GM18870 (cell line): ENCODE data around the gene CALHM2.

Source experiments
- ATAC-seq: cut with Tn5 transposase; IDR thresholded peaks from one replicate; pipeline ENCODE4 v1.9.1; 2021; ENCODE audit warnings: moderate library complexity; ENCODE audit not compliant: unreplicated experiment

Gene CALHM2

DNA sequence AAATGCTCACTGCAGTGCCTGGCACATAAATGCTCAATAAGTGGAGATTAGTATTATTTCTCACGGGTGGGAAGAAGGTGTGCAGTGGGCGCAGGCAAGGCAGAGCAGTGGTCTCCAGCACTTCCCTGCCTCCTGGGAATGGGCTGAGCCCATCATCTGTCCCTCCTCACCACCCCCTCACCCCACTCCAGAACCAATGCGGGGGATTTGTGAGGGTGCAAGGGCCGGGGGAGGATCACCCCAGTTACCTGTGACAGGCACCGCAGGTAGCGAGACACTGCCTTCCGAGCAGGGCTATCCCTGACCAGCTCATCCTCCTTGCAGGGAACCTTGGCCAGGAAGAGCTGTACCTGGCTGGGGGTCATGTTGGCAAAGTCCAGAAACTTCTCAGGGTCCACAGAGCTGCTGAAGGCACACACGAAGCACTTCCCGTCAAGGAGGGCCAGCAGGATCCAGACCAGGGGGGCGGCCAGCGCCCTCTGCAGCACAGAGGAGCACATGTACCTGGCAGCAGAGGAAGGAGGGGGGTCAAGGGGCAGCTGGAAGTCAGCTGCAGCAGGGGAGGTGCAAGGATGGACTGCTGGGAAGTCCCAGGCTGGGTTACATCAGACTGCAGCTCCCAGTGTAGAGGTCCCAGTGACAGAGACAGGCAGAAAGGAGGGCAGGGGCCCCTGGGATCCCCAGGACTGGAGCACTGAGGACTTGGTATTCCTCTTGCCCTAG is 24.0 kb upstream of the CALHM2 start:
- no peak for ATAC-seq

DNA sequence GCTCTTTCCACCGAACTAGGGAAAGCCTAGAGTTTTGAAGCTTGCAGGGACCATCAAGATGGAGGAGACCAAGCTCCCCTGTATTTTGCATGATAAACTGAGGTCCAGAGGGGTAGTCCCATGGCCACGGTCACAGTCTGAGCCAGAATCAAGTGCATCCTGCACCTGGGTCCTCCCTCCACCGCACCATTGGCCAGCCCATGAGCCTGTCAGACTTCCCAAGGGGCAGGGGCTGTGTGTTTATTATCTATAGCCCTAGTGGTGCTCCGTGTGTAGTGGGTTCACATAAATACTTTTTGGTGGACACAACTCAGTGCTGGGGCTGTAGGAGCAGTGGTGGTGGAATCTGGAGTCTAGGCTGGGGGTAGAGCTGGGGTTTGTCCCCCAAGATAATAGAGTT is 23.3 kb upstream of the CALHM2 start:
- no peak for ATAC-seq

DNA sequence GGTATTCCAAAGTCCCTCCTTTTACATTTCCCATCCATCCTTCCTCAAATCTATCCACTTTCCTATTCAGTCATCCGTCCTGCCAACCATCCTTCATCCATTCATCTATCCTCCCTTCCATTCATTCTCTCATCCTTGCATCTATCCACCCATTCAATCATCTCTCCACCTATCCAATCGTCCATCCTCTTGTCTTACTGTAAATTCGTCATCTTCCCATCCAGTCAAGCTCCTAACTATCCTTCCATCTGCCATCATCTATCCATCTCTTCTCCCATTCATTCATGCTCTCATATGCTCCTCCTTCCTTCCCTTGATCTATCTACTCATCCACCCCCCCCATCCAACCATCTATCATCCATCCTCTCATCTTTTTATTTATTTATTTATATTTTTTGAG is 21.9 kb upstream of the CALHM2 start:
- ATAC-seq = no peak

DNA sequence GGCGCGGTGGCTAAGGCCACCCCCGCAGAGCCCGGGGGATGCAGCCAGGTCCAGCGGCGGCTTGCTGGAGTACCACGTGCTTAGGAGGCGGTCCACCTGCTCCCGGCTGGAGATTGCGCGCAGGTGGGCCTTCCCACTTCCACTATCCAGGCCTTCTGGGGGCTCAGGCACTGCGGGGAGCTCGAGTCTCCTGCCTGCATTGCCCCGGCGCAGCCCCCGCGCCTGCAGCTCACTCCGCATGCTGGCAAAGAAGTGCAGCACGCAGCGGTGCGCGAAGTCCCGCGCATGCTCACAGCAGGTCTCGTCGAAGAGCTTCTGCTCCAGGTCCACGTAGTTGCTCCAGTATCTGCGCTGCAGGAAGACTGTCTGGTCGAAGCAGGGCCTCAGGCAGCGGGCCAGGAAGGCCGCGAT is 21.1 kb upstream of the CALHM2 start:
- no peak for ATAC-seq

DNA sequence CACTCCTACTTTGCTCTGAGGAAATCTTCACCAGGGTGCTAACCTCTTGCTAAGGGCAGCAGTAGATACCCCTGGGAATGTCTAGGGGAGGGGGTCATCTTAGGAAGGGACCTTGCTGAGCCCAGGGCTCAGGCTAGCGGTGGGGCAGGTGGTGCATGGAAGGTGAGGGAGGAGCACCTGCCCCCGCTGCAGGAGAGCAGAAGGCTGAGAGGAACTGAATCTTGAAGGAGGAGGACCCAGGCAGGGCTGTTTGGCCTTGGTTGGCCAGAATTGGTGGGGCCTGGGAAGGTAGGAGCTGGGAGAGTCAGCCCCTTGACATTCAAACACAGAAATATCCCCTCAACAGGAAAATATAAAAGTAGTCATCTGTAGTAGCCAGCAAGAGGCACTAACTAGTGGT is 19.8 kb upstream of the CALHM2 start:
- no peak for ATAC-seq

DNA sequence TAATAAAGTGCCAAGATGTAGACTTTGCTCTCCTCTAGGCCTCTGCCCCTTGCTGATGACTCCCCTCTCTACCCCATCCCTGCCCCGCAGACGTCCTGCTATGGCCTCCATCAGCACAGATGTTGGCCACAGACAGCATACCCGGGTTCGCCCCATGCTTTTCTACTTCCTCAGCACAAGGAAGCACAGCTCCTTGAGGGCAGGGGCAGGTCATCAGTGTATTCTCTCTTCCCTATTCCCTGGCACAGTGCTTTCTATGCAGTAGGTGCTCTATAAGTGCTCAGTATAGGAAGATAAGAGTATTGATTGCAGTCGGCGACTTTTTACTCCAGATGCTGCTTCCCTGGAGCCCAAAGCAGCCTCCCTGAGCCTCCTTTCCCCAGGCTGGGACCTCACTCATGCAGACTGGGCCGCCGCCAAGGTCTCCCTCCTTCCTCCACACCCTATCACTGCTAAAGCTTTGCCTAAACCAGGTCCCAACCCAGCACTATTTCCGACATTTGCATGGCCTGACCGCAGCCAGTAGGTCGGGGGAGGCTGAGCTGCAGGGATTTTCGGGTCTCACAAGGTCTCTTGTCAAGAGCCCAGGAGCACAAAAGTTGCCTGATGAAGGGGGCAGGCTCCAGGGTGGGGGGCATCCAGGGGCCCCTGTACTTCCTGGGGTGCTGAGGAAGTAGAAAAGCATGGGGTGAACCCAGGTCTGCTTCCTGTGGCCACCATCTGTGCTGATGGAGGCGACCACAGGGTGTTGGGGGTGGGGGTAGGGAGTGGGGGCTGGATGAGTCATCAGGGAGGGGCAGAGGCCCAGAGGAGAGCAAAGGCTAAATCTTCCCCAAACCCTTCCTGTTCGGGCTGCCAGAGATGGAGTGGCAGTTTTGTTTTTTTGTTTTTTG is 18.8 kb upstream of the CALHM2 start:
- ATAC-seq = peak; percentile 77

DNA sequence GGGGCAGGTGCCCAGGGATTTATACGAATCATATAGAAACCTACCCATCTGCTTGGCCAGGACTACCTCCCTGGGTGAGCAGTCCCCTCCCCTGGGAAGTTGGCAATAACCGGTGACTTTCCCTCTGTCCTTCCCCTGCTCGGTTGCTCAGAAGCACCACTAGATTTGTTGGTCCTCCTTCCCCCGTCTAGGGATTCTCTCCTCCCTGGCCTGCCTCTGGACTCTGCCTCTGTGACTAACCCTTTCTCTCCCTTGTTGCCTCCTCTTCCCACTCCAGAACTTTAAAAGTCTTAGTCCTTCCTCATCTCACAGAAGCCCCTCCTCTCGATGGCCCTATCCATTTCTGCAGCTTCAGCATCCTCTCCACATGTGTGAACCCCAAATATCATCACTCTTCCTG is 17.0 kb upstream of the CALHM2 start:
- ATAC-seq = no peak

DNA sequence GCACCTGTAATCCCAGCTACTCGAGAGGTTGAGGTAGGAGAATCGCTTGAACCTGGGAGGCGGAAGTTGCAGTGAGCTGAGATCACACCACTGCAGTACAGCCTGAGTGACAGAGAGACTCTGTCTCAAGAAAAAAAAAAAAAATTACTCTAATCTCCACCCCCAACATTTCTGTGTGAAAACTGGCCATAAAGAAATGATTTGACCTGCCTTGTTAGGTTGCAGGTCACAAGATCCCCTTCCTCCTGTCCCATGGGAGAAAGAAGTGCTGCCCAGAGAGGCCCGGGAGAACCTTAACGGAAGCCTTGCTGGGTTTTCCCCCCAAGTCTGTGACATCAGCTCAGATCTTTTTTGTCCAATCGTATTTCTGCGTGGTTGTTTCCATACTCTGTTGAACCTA is 15.2 kb upstream of the CALHM2 start:
- no peak for ATAC-seq

DNA sequence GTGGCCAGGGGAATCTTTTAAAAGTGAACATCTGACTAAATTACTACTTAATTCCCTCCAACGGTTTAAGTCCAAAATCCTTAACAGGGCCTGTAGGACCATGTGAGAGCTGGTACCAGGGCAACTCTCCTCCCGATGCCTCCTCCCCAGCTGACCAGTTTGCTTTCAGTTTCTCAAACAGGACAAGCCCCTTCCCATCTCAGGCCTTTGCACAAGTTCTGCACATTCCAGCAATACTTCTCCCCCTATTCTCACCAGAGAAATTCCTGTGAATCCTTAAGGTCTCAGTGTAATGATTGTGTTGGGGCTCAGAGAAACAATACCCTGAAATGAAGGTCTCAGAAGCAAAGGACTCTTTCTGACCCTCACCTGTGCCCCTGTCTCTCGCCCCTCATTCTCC is 14.6 kb upstream of the CALHM2 start:
- ATAC-seq = no peak

DNA sequence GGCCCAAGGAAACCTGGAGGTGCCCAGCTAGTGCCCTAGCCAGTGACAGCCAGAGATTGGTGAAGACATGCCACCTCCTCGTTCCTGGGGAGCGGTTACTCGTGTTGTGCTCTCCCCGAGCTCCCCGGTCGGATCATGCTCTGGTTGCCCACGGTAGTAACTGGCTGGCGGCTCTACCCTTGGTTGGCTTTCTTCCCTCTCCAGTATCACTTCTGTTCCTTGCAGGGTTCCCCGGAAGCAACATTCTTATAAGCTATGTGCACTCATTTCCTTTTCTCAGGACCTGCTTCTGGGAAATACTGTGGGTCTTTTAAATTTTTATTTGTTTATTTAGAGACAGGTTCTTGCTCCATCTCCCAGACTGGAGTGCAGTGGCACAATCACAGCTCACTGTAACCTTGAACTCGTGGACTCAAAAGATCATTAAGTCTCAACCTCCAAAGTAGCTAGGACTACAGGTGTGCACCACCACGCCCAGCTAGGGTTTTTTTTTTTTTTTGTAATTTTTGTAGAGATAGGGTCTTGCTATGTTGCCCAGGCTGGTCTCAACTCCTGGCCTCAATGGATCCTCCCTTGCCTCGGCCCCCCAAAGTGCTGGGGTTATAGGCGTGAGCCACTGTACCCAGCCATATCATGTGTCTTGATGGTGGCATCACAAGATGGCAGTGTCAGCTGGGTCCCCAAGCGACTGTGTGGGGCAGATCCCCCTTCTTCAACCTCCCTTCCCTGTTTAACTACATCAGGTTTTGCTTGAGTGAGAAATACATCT is 13.4 kb upstream of the CALHM2 start:
- no peak for ATAC-seq

DNA sequence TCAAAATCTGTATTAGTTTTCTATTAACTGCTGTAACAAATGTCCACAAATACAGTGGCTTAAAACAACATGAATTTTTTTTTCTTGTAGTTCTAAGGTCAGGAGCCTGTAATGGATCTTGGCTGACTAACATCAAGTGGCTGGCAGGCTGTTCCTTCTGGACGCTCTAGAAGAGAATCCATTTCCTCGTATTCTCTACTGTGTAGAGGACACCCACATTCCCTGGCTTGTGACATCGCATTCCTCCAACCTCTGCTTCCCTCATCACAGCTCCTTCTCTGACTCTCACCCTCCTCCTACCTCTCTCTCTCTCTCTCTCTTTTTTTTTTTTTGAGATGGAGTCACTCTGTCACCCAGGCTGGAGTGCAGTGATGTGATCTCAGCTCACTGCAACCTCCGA is 11.3 kb upstream of the CALHM2 start:
- ATAC-seq = no peak

DNA sequence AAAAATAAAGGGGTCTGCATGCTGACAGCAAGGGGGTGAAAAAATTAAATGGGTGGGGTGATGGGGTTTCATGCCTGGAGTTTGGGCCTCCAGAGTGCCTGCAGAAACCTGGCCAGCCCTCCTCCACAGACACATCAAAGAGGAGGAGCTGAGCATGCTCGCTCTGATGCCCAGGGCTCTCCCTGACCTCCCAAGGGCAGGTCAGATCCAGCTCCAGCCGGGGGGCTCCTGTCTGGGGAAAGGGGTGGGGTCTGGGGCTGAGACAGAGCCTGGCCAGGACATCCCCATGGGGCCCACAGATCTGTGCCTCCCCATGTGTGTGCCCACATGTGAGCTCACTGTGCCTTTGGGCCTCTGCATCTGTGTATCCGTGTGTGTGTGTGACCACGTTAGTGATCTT is 7.4 kb upstream of the CALHM2 start:
- no peak for ATAC-seq

DNA sequence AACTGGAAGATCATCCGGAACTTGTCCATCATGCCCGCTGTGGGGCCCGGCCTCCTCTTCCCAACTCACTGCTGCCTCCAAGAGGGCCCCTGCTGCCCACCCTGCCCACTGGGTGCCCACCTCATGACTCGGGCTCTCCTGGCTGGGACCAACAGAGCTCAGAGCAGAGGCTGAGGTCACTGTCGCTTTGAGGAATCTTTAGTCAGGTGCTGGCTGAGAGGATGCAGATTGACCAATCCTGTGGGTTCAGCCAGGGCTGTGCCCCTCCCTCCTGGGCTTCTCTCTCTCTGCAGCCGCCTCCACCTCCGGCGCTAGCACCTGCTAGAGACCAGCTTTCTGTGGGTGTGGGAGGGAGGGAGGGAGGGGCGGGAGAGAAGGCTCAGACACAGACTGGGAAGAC is 6.5 kb upstream of the CALHM2 start, which contains the start of gene CALHM1:
CALHM1 (minus strand) TSS at position 181 of the 400 bp plus-strand sequence; CDS start at position 32, 149 bp downstream.
- no peak for ATAC-seq

DNA sequence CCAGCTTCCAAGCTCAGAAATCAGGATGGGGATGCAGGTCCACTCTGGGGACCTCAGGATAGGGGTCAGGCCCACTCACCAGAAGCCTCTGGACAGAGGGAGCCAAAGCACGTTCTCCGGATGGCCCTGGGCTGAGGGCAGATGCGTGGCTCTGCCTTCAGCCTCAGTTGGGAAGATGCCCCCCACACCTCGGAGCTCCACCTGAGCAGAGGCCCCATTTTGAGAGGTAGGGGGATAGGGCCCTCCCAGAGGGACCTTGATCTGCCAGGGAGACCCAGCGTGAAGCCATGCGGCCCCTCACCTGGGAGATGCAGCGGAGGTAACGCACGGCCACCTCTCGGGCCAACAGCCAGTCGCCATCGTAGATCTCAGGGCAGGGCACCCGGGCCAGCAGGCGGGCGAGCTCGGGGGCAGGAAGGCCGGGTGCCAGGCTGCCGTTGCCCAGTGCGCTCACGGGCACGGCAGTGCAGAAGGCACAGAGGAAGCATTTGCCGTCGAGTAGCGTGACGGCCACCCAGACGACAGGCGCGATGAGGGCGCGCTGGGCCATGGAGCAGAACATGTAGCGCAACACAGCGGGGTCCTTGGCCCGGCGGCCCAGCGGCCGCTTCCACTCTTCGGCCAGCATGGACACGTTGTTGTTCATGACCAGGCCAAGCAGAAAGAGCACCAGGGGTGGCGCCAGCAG is 5.9 kb upstream of the CALHM2 start:
- ATAC-seq = no peak

DNA sequence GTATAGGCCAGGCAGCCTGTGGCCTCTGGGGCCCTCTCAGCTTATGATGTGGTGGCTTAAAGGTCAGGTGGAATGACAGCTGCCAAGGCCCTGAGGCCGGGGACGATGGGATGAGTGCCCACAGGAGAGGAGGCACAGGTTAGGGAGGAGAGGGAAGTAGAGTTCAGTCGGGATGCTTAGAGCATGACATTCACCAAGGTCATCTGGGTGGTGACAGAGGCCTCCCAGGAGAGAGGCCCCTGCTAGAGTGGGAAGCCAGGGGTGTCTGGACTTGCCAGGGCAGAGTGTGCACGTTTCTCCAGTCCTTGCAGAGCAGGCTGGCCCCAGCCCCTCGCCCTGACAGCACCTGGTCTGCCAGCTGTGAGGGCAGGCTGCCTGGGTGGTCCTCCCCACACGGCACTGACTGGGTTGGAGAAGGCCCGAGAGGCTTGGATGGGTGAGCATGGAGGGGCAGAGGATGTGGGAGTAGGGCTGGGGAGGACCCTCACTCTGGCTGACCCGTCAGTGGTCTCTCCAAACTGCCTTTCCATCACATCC is 5.1 kb upstream of the CALHM2 start:
- ATAC-seq = no peak

DNA sequence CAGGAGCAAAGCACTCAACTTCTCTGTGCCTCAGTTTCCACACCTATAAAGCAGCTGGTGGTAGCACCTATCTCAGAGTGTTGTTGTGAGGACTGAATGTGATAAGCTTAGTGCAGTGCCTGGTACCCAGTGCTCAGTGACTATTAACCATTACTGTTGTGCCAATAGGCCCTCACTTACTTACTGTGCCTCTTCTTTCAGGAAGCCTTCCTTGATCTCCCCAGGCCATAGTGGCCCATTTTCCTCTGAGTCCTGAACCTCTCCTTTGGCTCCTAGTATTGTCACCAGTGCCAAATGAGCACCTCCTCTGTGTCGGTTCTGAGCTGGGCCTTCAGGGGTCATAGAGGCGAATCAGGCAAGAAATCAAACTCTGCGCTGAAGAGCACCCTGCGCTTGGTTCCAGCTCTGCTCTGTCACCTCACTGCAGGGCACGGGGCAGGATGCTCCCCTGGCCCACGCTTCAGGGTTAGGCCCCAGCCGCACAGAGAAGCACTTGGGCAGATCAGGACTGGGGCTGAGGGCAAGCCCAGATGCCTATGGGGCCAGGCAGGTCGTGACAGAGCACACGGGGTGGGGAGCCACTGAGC is 4.0 kb upstream of the CALHM2 start:
- no peak for ATAC-seq

DNA sequence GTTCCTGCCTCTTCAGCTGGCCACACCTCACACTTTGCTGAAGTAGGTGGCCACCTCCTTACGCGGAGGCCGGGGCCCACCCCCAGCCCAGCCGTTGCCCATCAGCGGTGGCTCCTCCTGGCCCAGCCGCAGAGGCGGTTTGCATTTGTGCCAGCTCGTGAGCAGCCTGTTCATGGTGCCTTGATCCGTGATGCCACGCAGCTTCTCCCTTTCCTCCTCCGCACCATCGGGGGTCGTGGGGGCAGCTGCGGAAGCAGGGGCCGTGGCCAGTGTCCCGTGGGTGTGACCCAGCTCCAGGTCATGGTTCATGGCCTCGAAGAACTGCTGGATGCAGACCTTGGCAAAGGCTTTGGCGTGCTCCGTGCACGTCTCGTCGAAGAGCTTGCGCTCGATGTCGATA is 3.1 kb upstream of the CALHM2 start:
- no peak for ATAC-seq

DNA sequence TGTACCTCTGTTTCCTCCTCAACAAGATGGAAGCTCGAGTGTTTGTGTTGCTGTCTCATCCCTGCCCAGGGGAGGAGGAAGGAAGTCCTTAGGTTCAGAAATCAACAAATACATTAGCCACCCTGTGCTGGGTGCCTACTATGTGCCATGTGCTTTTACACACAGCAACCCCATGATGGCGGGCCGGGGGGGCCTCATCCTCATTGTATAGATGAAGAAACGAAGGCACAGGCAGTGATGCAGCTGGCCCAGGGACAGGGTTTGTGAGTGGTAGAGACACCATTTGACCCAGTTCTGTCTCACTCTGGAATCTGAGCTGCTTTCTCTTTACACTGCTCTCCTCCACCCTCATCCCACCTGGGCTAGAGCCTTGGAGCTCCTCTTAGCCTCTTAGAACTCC is 1.9 kb upstream of the CALHM2 start:
- no peak for ATAC-seq

DNA sequence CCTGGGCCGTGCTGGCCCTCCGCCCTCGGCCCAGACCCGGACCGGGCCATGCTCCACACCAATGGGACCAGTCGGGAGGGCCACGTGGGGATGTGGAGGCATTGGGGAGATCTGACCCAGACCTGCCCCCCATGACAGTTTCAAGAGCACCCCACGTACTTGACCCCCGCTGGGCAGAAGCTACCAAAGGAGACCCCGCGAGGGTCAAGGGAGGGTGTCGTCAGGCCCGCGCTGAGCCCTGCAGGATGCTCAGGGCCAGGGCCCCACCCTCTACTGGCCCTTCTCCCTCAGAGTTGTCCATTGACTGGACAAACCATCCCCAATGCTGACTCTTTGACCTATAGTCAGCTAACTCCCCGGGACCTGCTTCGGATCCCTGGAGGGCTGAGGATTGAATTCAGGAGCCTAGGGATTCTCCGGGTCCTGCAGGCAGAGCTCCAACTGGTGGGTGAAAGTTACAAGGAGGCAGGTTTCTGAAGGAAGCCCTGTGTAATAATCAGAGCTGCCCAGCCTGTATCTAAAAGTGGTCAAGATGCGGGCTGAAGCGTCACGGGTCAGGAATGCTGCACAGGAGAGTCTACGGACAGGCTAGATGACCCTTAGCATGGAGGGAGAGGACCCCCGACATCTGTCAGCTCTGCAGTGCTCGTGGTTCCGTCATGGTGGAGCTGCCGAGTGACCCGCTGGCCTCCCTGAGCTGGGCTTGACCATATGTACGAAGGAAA is 498 bp upstream of the CALHM2 start:
- no peak for ATAC-seq
